NCI-H128 (cell line): ENCODE data around the gene ZNF789.
A peak's percentile ranks its signal among the peaks of the same experiment; 100 is the strongest.

ENCODE experiments used
- DNase-seq: peaks from one replicate; lab custom pipeline; 2025; ENCODE audit not compliant: unreplicated experiment; lab: John Stamatoyannopoulos, UW

The ZNF789 gene

GRCh38 chr7:99457650-99458493 lies 14.8 kb upstream of the ZNF789 start:
- DNase-seq, result no peak

- DNase-seq, result no peak
These were observed 13.6 kb upstream of the ZNF789 start for GRCh38 chr7:99459087-99459486.

GRCh38 chr7:99460651-99461050 lies 12.0 kb upstream of the ZNF789 start:
- DNase-seq, result no peak

- DNase-seq, result no peak
These were observed 11.5 kb upstream of the ZNF789 start for GRCh38 chr7:99461221-99461620.

GRCh38 chr7:99465421-99465768 lies 7.3 kb upstream of the ZNF789 start:
- DNase-seq, result no peak

- DNase-seq, result no peak
These were observed 4.3 kb upstream of the ZNF789 start for GRCh38 chr7:99468336-99468918.

GRCh38 chr7:99469381-99470065 lies 3.2 kb upstream of the ZNF789 start:
- no peak for DNase-seq

- no peak for DNase-seq
These were observed 566 bp downstream of the ZNF789 start for GRCh38 chr7:99473315-99473596.

- DNase-seq, result no peak
These were observed 3.4 kb downstream of the ZNF789 start for GRCh38 chr7:99476107-99476506.

- DNase-seq, result no peak
These were observed 6.1 kb downstream of the ZNF789 start for GRCh38 chr7:99478464-99479440.

- no peak for DNase-seq
These were observed 12.4 kb downstream of the ZNF789 start for GRCh38 chr7:99485094-99485493.

GRCh38 chr7:99489235-99489634 lies 16.5 kb downstream of the ZNF789 start:
- DNase-seq, result no peak

GRCh38 chr7:99490878-99491277 lies 18.2 kb downstream of the ZNF789 start:
- no peak for DNase-seq

- no peak for DNase-seq
These were observed 21.1 kb downstream of the ZNF789 start for GRCh38 chr7:99493823-99494222.

- no peak for DNase-seq
These were observed 25.3 kb downstream of the ZNF789 start for GRCh38 chr7:99497766-99498545.

GRCh38 chr7:99498546-99498944 lies 25.9 kb downstream of the ZNF789 start:
- no peak for DNase-seq

- no peak for DNase-seq
These were observed 26.7 kb downstream of the ZNF789 start for GRCh38 chr7:99499371-99499720.

- DNase-seq, result peak; percentile 87
These were observed 27.3 kb downstream of the ZNF789 start, which contains the start of gene ZNF394 for GRCh38 chr7:99499721-99500636. Gene ZNF394, minus strand, starts transcription at chr7:99500281. Its CDS starts 188 bp downstream, at chr7:99500093.

GRCh38 chr7:99500637-99501009 lies 27.9 kb downstream of the ZNF789 start:
- no peak for DNase-seq
